GM18502 (cell line): ENCODE results near the gene GSN.
"Not testable (repeated sequence)": the region's sequence is repeated elsewhere in the genome, so short reads cannot be mapped to it uniquely, and the experiment has no call there.

Experiments used
- ATAC-seq: cut with Tn5 transposase; IDR thresholded peaks from one replicate; pipeline ENCODE4 v1.9.1; 2021; ENCODE audit warnings: mild to moderate bottlenecking; ENCODE audit not compliant: unreplicated experiment, poor library complexity

Gene GSN

GRCh38 chr9:121284733-121285451 lies 16.9 kb downstream of the GSN start:
- no peak for ATAC-seq

GRCh38 chr9:121285835-121286687 lies 18.1 kb downstream of the GSN start:
- ATAC-seq: no peak

GRCh38 chr9:121286688-121286972 lies 18.7 kb downstream of the GSN start:
- ATAC-seq: no peak

- ATAC-seq: no peak
Observed at GRCh38 chr9:121286973-121287741, 19.2 kb downstream of the GSN start.

- no peak for ATAC-seq
Observed at GRCh38 chr9:121288673-121289025, 20.7 kb downstream of the GSN start.

- no peak for ATAC-seq
Observed at GRCh38 chr9:121289026-121289771, 21.2 kb downstream of the GSN start.

- no peak for ATAC-seq
Observed at GRCh38 chr9:121289772-121290370, 21.9 kb downstream of the GSN start.

GRCh38 chr9:121291536-121291935 lies 23.6 kb downstream of the GSN start:
- not testable (repeated sequence) for ATAC-seq

- ATAC-seq: no peak
Observed at GRCh38 chr9:121292051-121292450, 24.1 kb downstream of the GSN start.

- no peak for ATAC-seq
Observed at GRCh38 chr9:121292801-121293241, 24.9 kb downstream of the GSN start.

- no peak for ATAC-seq
Observed at GRCh38 chr9:121294151-121294743, 26.3 kb downstream of the GSN start.

- ATAC-seq: no peak
Observed at GRCh38 chr9:121294866-121295661, 27.1 kb downstream of the GSN start.

- ATAC-seq: no peak
Observed at GRCh38 chr9:121295662-121296191, 27.8 kb downstream of the GSN start.

- ATAC-seq: no peak
Observed at GRCh38 chr9:121296213-121297127, 28.5 kb downstream of the GSN start.

- no peak for ATAC-seq
Observed at GRCh38 chr9:121297389-121297788, 29.4 kb downstream of the GSN start.

- no peak for ATAC-seq
Observed at GRCh38 chr9:121298016-121298538, 30.1 kb downstream of the GSN start.

- no peak for ATAC-seq
Observed at GRCh38 chr9:121298689-121299466, 30.9 kb downstream of the GSN start.
